GM12874 (cell line): ENCODE data around the gene TBX5.

Experiments
- CTCF ChIP-seq: IDR thresholded peaks from 2 replicates; pipeline ENCODE4 v1.5.1; 2011; ENCODE audit warnings: low read depth, mild to moderate bottlenecking, control low read depth, low read length, moderate library complexity; ENCODE audit not compliant: insufficient read depth

TBX5 gene

DNA sequence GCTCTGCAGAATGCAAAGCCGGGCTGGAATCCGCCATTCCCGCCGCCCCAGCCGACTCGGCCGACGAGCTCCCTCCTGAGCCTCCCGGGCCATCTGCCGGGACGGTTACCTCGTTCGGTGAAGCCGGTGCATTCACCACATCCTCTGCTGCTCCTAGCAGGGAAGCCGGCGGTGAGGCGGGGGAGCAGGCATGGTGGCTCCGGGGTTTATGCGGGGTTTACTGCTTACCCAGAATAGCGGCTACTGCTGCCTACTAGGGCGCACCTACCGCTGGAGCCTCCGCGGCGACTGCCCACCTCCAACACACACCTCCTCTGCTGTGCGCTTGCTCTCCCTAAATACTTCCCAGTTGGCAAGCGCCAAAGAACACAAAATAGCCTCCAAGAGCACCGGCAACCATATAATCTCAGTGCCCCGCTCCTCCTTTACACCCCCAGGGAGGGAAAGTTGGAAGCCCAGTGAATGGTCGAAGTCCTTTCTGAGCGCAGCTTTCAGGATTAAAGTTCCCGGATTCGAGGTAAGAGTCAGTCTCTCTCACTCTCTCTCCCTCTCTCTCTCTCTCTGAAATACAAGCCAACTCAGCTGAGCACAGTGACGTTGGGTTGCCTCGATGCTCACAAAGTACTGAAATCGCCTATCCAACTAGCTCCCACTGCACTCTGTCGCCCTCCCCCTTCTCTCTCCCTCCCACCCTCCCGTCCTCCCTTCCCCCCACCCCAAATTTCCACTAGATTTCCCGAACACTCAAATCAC is at the start of gene TBX5:
Gene TBX5, minus strand, starts transcription at position 626 of the 753 bp plus-strand sequence. CDS start 2,246 bp downstream, outside the sequence.
- TF ChIP-seq CTCF = no peak

DNA sequence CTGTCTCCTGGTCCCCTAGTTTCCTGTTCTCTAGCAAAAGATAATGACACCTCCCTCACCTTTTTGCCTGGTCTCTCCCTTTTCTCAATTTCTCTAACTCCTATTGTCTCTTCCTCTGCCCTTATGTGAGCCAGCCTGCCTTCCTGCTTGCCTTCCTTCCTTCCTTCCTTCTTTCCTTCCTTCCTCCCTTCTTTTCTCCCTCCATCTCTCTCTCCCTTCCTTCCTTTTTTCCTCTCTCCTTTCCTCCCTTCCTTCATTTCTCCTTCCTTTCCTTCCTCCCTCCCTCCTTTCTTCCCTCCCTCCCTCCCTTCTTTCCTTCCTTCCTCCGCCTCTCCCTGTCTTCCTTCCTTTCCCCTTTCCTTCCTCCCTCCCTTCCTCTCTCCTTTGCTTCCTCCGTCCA is 45.7 kb upstream of the TBX5 start:
- TF ChIP-seq CTCF = no peak

- no peak for TF ChIP-seq CTCF
These were observed 44.8 kb upstream of the TBX5 start for GRCh38 chr12:114450515-114451300.

DNA sequence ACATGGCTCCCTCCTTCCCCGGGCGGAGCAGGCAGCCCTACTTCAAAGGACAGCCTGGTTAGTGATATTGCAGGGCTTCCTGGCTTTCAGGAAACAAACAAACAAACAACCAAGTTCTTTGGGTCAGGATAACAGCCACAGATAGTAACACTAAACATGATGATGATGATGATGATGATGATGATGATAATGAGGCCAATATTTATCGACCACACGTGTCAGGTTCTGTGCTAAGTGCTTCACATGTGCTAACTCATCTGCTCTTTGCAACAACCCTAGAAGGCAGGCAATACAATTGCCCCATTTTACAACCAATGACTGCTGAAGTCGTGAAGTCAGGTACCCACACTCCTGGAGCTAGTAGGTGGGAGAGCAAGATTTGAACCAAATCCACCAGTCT is 44.1 kb upstream of the TBX5 start:
- no peak for TF ChIP-seq CTCF

GRCh38 chr12:114448618-114448933 is 42.6 kb upstream of the TBX5 start:
- no peak for TF ChIP-seq CTCF

GRCh38 chr12:114447799-114448617 is 42.1 kb upstream of the TBX5 start:
- TF ChIP-seq CTCF = no peak

GRCh38 chr12:114447274-114447716 is 41.4 kb upstream of the TBX5 start:
- TF ChIP-seq CTCF = no peak
